ENCODE measurements around the gene ILRUN. TPM values are rescaled to one million over a fixed set of nuclear protein-coding genes. Genes with fewer than 3 reads are reported as not detected.
A peak's percentile ranks its signal among the peaks of the same experiment; 100 is the strongest.
"Not testable (repeated sequence)": the region's sequence is repeated elsewhere in the genome, so short reads cannot be mapped to it uniquely, and the experiment has no call there.

ILRUN gene
- total RNA-seq (ENCODE audit: unreplicated experiment) = 37.7 TPM
- long read RNA-seq, full-length matches to known transcripts = 1 of 2 reads
- long read RNA-seq, partial matches to known transcripts = 0 of 2 reads
- long read RNA-seq, other reads (novel, unspliced or antisense) = 1 of 2 reads

DNA sequence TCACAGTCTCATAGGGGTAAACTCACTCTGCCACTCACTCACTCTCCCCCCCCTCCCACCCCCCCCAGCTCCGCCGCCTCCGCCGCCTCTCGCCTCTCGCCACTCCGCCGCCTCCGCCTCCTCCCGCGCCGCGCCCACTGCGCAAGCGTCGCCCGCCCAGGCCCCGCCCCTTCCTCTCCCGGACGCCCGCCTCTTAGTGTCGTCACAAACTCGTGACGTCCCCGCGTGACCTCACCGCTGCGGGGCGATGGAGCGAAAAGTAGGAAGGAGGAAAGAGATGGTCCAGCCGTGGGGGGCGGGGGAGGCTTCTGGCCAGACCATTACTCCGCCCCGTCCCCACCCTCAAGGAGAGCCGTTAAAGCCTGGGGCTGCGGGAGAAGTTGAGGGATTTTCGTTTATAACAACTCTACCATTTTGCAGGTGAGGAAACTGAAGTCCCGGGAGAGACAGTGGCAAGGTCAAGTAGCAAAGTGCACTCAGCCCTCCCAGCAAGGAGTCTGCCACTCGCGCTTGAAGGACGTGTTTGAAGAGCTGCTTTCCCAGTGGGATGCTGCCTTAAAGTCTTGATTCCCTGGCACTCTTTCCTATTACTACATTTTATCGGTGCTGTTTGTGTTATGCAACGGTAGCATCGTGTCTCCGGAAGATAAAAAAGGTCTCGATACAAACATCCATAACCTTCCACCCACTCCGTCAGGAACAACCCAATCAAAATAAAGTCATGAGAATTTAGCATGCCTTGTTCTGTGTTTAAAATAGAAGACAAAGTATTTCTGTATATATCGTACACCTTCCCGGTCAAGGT, at the start of gene ILRUN:
Gene ILRUN, minus strand, starts transcription at position 29 of the 805 bp plus-strand sequence. CDS start 164 bp downstream, outside the sequence.
- no peak for TF ChIP-seq CTCF (IDR thresholded peaks at IDR 0.05; ENCODE audit: partially characterized antibody, unreplicated experiment)
- Mint-ChIP-seq H3K4me3 (ENCODE audit: unreplicated experiment) (peak within 1 kb of the TSS; percentile 100), H3K9me3 (ENCODE audit: unreplicated experiment) (peaks cover 5% of the 10 kb centered on the region), H3K36me3 (ENCODE audit: unreplicated experiment) (no peaks in the 10 kb centered on the region), H3K27ac (ENCODE audit: unreplicated experiment) (peak within 1 kb of the TSS; percentile 81), H3K27me3 (ENCODE audit: unreplicated experiment) (peaks cover 6% of the 10 kb centered on the region), H3K4me1 (ENCODE audit: low read depth, unreplicated experiment) (peaks cover 13% of the 10 kb centered on the region)
- DNase-seq = peak; percentile 98

DNA sequence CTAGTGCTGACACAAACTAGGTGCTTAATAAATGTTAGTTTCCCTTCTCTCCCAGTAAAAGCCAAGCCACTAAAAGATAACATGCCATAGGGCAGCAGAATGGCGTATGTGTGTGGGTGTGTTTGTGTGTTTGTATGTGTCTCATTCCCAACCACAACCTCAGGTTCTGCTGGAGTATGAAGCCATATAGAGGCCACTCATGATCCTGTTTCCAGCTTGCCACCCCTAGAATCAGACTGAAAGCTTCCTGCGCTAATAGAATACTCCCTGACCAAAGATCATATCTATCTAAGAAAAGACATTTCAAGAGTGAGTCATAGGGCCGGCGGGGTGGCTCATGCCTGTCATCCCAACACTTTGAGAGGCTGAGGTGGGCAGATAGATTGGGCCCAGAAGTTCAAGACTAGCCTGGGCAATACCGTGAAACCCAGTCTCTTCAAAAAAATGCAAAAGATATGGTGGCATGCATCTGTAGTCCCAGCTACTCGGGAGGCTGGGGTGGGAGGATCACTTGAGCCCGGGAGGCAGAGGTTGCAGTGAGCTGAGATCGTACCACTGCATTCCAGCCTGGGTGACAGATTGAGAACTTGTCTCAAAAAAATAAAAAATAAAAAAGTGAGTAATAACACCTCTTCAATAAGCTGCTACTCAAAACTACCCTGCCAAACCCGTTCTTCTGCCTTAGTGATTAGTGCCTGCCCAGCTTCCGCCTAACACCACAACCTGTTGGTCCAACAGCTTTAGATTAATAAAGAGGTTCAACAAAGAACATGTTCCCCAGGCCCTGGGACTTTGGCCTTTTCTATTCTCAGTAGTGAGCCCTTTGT, 48.9 kb upstream of the ILRUN start:
- TF ChIP-seq CTCF (IDR thresholded peaks at IDR 0.05; ENCODE audit: partially characterized antibody, unreplicated experiment) = no peak
- DNase-seq = no peak
- H3K27ac Mint-ChIP-seq (ENCODE audit: unreplicated experiment) = no peak overlapping the region
- no peak overlapping the region for H3K4me3 Mint-ChIP-seq (ENCODE audit: unreplicated experiment)
- H3K27me3 Mint-ChIP-seq (ENCODE audit: unreplicated experiment) = no peaks in the 10 kb centered on the region
- H3K36me3 Mint-ChIP-seq (ENCODE audit: unreplicated experiment) = no peaks in the 10 kb centered on the region
- H3K4me1 Mint-ChIP-seq (ENCODE audit: low read depth, unreplicated experiment) = no peaks in the 10 kb centered on the region
- H3K9me3 Mint-ChIP-seq (ENCODE audit: unreplicated experiment) = no peaks in the 10 kb centered on the region

DNA sequence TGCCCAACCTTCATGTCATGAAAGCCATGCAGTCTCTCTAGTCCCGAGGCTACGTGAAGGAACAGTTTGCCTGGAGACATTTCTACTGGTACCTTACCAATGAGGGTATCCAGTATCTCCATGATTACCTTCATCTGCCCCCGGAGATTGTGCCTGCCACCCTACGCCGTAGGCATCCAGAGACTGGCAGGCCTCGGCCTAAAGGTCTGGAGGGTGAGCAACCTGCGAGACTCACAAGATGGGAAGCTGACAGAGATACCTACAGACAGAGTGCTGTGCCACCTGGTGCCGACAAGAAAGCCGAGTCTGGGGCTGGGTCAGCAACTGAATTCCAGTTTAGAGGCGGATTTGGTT, 47.7 kb upstream of the ILRUN start:
- H3K4me3 Mint-ChIP-seq (ENCODE audit: unreplicated experiment); H3K27me3 Mint-ChIP-seq (ENCODE audit: unreplicated experiment); H3K36me3 Mint-ChIP-seq (ENCODE audit: unreplicated experiment); H3K4me1 Mint-ChIP-seq (ENCODE audit: low read depth, unreplicated experiment); H3K9me3 Mint-ChIP-seq (ENCODE audit: unreplicated experiment); H3K27ac Mint-ChIP-seq (ENCODE audit: unreplicated experiment); DNase-seq: not testable (repeated sequence)

GRCh38 chr6:34743625-34744293, 47.2 kb upstream of the ILRUN start:
- Mint-ChIP-seq H3K36me3 (ENCODE audit: unreplicated experiment) (no peaks in the 10 kb centered on the region), H3K4me1 (ENCODE audit: low read depth, unreplicated experiment) (no peaks in the 10 kb centered on the region), H3K4me3 (ENCODE audit: unreplicated experiment) (no peak overlapping the region), H3K9me3 (ENCODE audit: unreplicated experiment) (no peaks in the 10 kb centered on the region), H3K27ac (ENCODE audit: unreplicated experiment) (no peak overlapping the region), H3K27me3 (ENCODE audit: unreplicated experiment) (no peaks in the 10 kb centered on the region)
- DNase-seq = no peak
- no peak for TF ChIP-seq CTCF (IDR thresholded peaks at IDR 0.05; ENCODE audit: partially characterized antibody, unreplicated experiment)

- Mint-ChIP-seq H3K9me3 (ENCODE audit: unreplicated experiment) (no peaks in the 10 kb centered on the region), H3K27ac (ENCODE audit: unreplicated experiment) (no peak overlapping the region), H3K4me3 (ENCODE audit: unreplicated experiment) (no peak overlapping the region), H3K4me1 (ENCODE audit: low read depth, unreplicated experiment) (no peaks in the 10 kb centered on the region), H3K27me3 (ENCODE audit: unreplicated experiment) (no peaks in the 10 kb centered on the region), H3K36me3 (ENCODE audit: unreplicated experiment) (no peaks in the 10 kb centered on the region)
- DNase-seq = no peak
- no peak for TF ChIP-seq CTCF (IDR thresholded peaks at IDR 0.05; ENCODE audit: partially characterized antibody, unreplicated experiment)
Observed at GRCh38 chr6:34742094-34742493, 45.5 kb upstream of the ILRUN start.

All from glutamatergic neuron (in vitro differentiated cells).